ENCODE measurements around the gene SCN2B.

Gene SCN2B

GRCh38 chr11:118175031-118175992, 1.1 kb downstream of the SCN2B start:
- DNase-seq (ENCODE audit: extremely low read depth, low read depth) = no peak
- no peak for TF ChIP-seq CTCF (IDR thresholded peaks at IDR 0.05; ENCODE audit: low read depth, low read length, missing control alignments)
- no peak overlapping the region for H3K4me3 ChIP-seq (replicated peaks; ENCODE audit: low read depth, low read length)

GRCh38 chr11:118174006-118174567, 2.4 kb downstream of the SCN2B start:
- no peak overlapping the region for H3K4me3 ChIP-seq (replicated peaks; ENCODE audit: low read depth, low read length)
- DNase-seq (ENCODE audit: extremely low read depth, low read depth) = no peak
- no peak for TF ChIP-seq CTCF (IDR thresholded peaks at IDR 0.05; ENCODE audit: low read depth, low read length, missing control alignments)

GRCh38 chr11:118172356-118172755, 4.1 kb downstream of the SCN2B start:
- DNase-seq (ENCODE audit: extremely low read depth, low read depth) = no peak

GRCh38 chr11:118171269-118172062, 5.0 kb downstream of the SCN2B start:
- no peak for DNase-seq (ENCODE audit: extremely low read depth, low read depth)
- no peak overlapping the region for H3K4me3 ChIP-seq (replicated peaks; ENCODE audit: low read depth, low read length)
- TF ChIP-seq CTCF (IDR thresholded peaks at IDR 0.05; ENCODE audit: low read depth, low read length, missing control alignments) = peak; percentile 90

More at GRCh38 chr11:118172356-118172755, 4.1 kb downstream of the SCN2B start:
- TF ChIP-seq CTCF (IDR thresholded peaks at IDR 0.05; ENCODE audit: low read depth, low read length, missing control alignments) = no peak
- H3K4me3 ChIP-seq (replicated peaks; ENCODE audit: low read depth, low read length) = no peak overlapping the region

GRCh38 chr11:118170882-118171268, 5.6 kb downstream of the SCN2B start:
- TF ChIP-seq CTCF (IDR thresholded peaks at IDR 0.05; ENCODE audit: low read depth, low read length, missing control alignments) = no peak

GRCh38 chr11:118170231-118170630, 6.2 kb downstream of the SCN2B start:
- no peak for TF ChIP-seq CTCF (IDR thresholded peaks at IDR 0.05; ENCODE audit: low read depth, low read length, missing control alignments)
- H3K4me3 ChIP-seq (replicated peaks; ENCODE audit: low read depth, low read length) = no peak overlapping the region
- no peak for DNase-seq (ENCODE audit: extremely low read depth, low read depth)

More at GRCh38 chr11:118170882-118171268, 5.6 kb downstream of the SCN2B start:
- no peak for DNase-seq (ENCODE audit: extremely low read depth, low read depth)
- no peak overlapping the region for H3K4me3 ChIP-seq (replicated peaks; ENCODE audit: low read depth, low read length)
